Endothelial cell of umbilical vein (primary cell): Measurements from ENCODE around the gene MC1R. TPM values are rescaled to one million over a fixed set of nuclear protein-coding genes. Genes with fewer than 3 reads are reported as not detected.

Source experiments
- BruUV-seq: library from RNA; stranded (reverse); fragments of 400-500 nt; replicated peaks from 2 replicates; lab custom pipeline; 2021; lab: Mats Ljungman, UMichigan
- CTCF ChIA-PET: fragments of 300-600, 350-600 bp; sonication (Branson Sonifier 250); formaldehyde crosslinking; loops from one replicate; lab custom pipeline; 2021; ENCODE audit warnings: antibody characterized with exemption, inconsistent platforms; lab: Charles Lee
- POLR2A ChIA-PET: fragments of 300-600, 350-600 bp; sonication (Branson Sonifier 250); formaldehyde crosslinking; loops from one replicate; lab custom pipeline; 2021; ENCODE audit warnings: antibody characterized with exemption, inconsistent platforms; lab: Charles Lee
- DNase-seq: peaks from one replicate; pipeline ENCODE4 v3.0.0-alpha.2; 2011; ENCODE audit warnings: low read depth, low spot score
- FAIRE-seq: peaks from 2 replicates; lab custom pipeline; 2011; peaks lifted over from hg19 to GRCh38; lab: Jason Lieb, UNC
- H2AFZ ChIP-seq: 2 replicates; pipeline ENCODE4 v1.6.0; 2012; ENCODE audit warnings: low read depth, low read length, control low read depth, inconsistent platforms
- H3K27ac ChIP-seq: 2 replicates; pipeline ENCODE4 v1.5.1; 2011; ENCODE audit warnings: low read depth, mild to moderate bottlenecking, control low read depth, low read length, moderate library complexity; ENCODE audit not compliant: insufficient read depth
- H3K27me3 ChIP-seq, 2 experiments: 2 replicates each; pipeline versions ENCODE4 v1.6.0 to v1.6.1; 2011; ENCODE audit warnings: low read length in 2 of 2, mixed read lengths in 1 of 2; ENCODE audit not compliant: control insufficient read depth in 2 of 2, insufficient read depth in 2 of 2
- H3K36me3 ChIP-seq, 2 experiments: 2 replicates in 1 of 2; 3 replicates in 1 of 2; pipeline ENCODE4 v1.5.1; 2011; ENCODE audit warnings: low read length in 2 of 2, mild to moderate bottlenecking in 1 of 2, moderate library complexity in 1 of 2; ENCODE audit not compliant: control insufficient read depth in 2 of 2, insufficient read depth in 2 of 2; ENCODE audit errors: extremely low read depth in 1 of 2
- H3K4me1 ChIP-seq: 3 replicates; pipeline ENCODE4 v1.5.1; 2011; ENCODE audit warnings: mild to moderate bottlenecking, low read length; ENCODE audit not compliant: control insufficient read depth, insufficient read depth; ENCODE audit errors: extremely low read depth
- H3K4me2 ChIP-seq: 2 replicates; pipeline ENCODE4 v1.6.1; 2011; ENCODE audit warnings: low read length, control low read depth, mixed read lengths; ENCODE audit not compliant: insufficient read depth
- H3K4me3 ChIP-seq, 3 experiments: fragments of 200-600 bp in 1 of 3; sonication (generic), shearing (Covaris generic) in 1 of 3; replicated peaks in 1 of 3; 2 replicates each; pipeline ENCODE4 v1.5.1; 2011 to 2016; ENCODE audit warnings: control low read depth in 3 of 3, low read length in 3 of 3, mild to moderate bottlenecking in 2 of 3, inconsistent platforms in 1 of 3, low read depth in 1 of 3, moderate library complexity in 1 of 3; ENCODE audit not compliant: insufficient read depth in 1 of 3
- H3K79me2 ChIP-seq: 2 replicates; pipeline ENCODE4 v1.6.0; 2012; ENCODE audit warnings: low read length, inconsistent platforms; ENCODE audit not compliant: control insufficient read depth, insufficient read depth
- H3K9ac ChIP-seq: replicated peaks from 2 replicates; pipeline ENCODE3; 2011; ENCODE audit warnings: low read length, control low read depth; ENCODE audit not compliant: insufficient read depth; ENCODE audit errors: extremely low read depth
- H3K9me1 ChIP-seq: replicated peaks from 3 replicates; pipeline ENCODE4 v1.6.0; 2011; ENCODE audit warnings: mild to moderate bottlenecking, low read length; ENCODE audit not compliant: control insufficient read depth, insufficient read depth; ENCODE audit errors: extremely low read depth
- H3K9me3 ChIP-seq: replicated peaks from 2 replicates; pipeline ENCODE4 v1.5.1; 2012; ENCODE audit warnings: low read length, inconsistent platforms; ENCODE audit not compliant: control insufficient read depth, insufficient read depth
- H4K20me1 ChIP-seq: replicated peaks from 2 replicates; pipeline ENCODE3; 2011; ENCODE audit warnings: mild to moderate bottlenecking, low read length; ENCODE audit not compliant: control insufficient read depth, insufficient read depth; ENCODE audit errors: extremely low read depth
- CTCF ChIP-seq, 2 donors: IDR thresholded peaks; 1 replicate in 1 of 2; 2 replicates in 1 of 2; pipeline ENCODE4 v1.5.1; 2011; ENCODE audit warnings: low read length in 2 of 2, mild to moderate bottlenecking in 2 of 2, moderate library complexity in 2 of 2, control low read depth in 1 of 2, inconsistent platforms in 1 of 2, low read depth in 1 of 2; ENCODE audit not compliant: insufficient read depth in 1 of 2; ENCODE audit errors: extremely low read depth in 1 of 2
- EZH2 ChIP-seq: IDR thresholded peaks from 2 replicates; pipeline ENCODE4 v1.6.1; 2012; ENCODE audit warnings: borderline replicate concordance, low read depth, mild to moderate bottlenecking, moderate library complexity, low read length, inconsistent platforms; ENCODE audit not compliant: severe bottlenecking
- FOS ChIP-seq: IDR thresholded peaks from 2 replicates; pipeline ENCODE4 v1.6.1; 2011; ENCODE audit warnings: mild to moderate bottlenecking, low read length, moderate library complexity, borderline replicate concordance; ENCODE audit not compliant: insufficient read depth
- GATA2 ChIP-seq: IDR thresholded peaks from 2 replicates; pipeline ENCODE4 v1.7.0; 2011; ENCODE audit warnings: low read depth, mild to moderate bottlenecking, moderate library complexity, mixed read lengths, low read length; ENCODE audit not compliant: insufficient read length, insufficient read depth
- JUN ChIP-seq: IDR thresholded peaks from 2 replicates; pipeline ENCODE4 v1.6.1; 2011; ENCODE audit warnings: borderline replicate concordance, low read depth; ENCODE audit not compliant: insufficient read length, insufficient read depth
- MAX ChIP-seq: IDR thresholded peaks from 2 replicates; pipeline ENCODE4 v1.6.1; 2011; ENCODE audit not compliant: insufficient read depth, insufficient read length
- MYC ChIP-seq: IDR thresholded peaks from one replicate; pipeline ENCODE4 v1.6.1; 2011; ENCODE audit warnings: mild to moderate bottlenecking, low read depth, low read length
- POLR2A ChIP-seq: IDR thresholded peaks from 2 replicates; pipeline ENCODE4 v1.6.1; 2012; ENCODE audit warnings: low read depth, mild to moderate bottlenecking, control low read depth, low read length
- POLR2AphosphoS5 ChIP-seq: IDR thresholded peaks from 2 replicates; pipeline ENCODE4 v1.6.1; 2012; ENCODE audit warnings: low read depth, mild to moderate bottlenecking, control low read depth, low read length, moderate library complexity; ENCODE audit not compliant: insufficient read depth
- dilution Hi-C: fragments of 300-500 bp; cut with MboI; formaldehyde crosslinking; loops from one replicate; pipeline ENCODE4 v1.15.0; 2019; ENCODE audit warnings: low sequenced_read_pairs; ENCODE audit not compliant: extremely low pct_ligation_motif_present
- intact Hi-C: fragments of 100-400 bp; cut with micrococcal nuclease; formaldehyde crosslinking; loops from one replicate; pipeline ENCODE4 v1.10.0; 2022
- polyA plus RNA-seq, 4 experiments: library from polyadenylated mRNA; depleted of rRNA in 3 of 4; stranded (reverse) in 3 of 4; unstranded in 1 of 4; fragments of >200 nt; gene quantifications; 2 replicates each; pipeline versions ENCODE4 v1.2.1 to v1.2.3, GENCODE V29; 2011 to 2012; ENCODE audit warnings: missing spikeins in 1 of 4
- total RNA-seq: library from RNA; stranded (reverse); gene quantifications from 2 replicates; pipeline ENCODE4 v1.2.3, GENCODE V29; 2021

The MC1R gene
- total and polyA plus RNA-seq, 2 donors (not counting 3 experiments of a cell fraction or from before 2014, with no cell fraction given): 4.0 to 4.9 TPM

GRCh38 chr16:89946515-89946914 is 27.9 kb downstream of the MC1R start:
- Histone ChIP-seq H3K4me1 (peaks cover 4% of the 10 kb centered on the region), H3K9ac (no peak overlapping the region), H3K9me3 (no peaks in the 10 kb centered on the region), H3K36me3 (no peaks in the 10 kb centered on the region), H2AFZ (no peak overlapping the region), H3K4me3 (no peak overlapping the region), H3K9me1 (no peaks in the 10 kb centered on the region), H3K27me3 (peaks cover 0 to 4% of the 10 kb centered on the region in 2 experiments), H3K27ac (no peak overlapping the region), H4K20me1 (no peaks in the 10 kb centered on the region), H3K4me2 (no peak overlapping the region), H3K79me2 (peaks cover 10% of the 10 kb centered on the region)
- CTCF ChIA-PET: no interaction called here
- dilution Hi-C loops: no loop called here
- FAIRE-seq (no peak), DNase-seq (no peak)
- TF ChIP-seq FOS (no peak), MYC (no peak), JUN (no peak), MAX (no peak), POLR2AphosphoS5 (no peak), CTCF (IDR thresholded peaks at IDR 0.05; ENCODE audit: extremely low read depth in 1 of 2, insufficient read depth in 1 of 2, low read depth in 1 of 2, low read length in 2 of 2) (no peak), GATA2 (no peak), EZH2 (no peak), POLR2A (no peak)
- no TSS peak for BruUV-seq
- POLR2A ChIA-PET: no interaction called here
- intact Hi-C loops: no loop called here
